GM06990 (cell line): ENCODE measurements around the gene STX2.
"Not testable (repeated sequence)": the region's sequence is repeated elsewhere in the genome, so short reads cannot be mapped to it uniquely, and the experiment has no call there.

ENCODE experiments used
- DNase-seq: peaks from one replicate; pipeline ENCODE4 v3.0.0-alpha.2; 2011; ENCODE audit not compliant: insufficient read length; ENCODE audit errors: extremely low read depth
- H3K27me3 ChIP-seq: replicated peaks from 2 replicates; pipeline ENCODE4 v1.6.0; 2011; ENCODE audit warnings: low read length; ENCODE audit not compliant: control insufficient read depth, insufficient read depth
- H3K36me3 ChIP-seq: 2 replicates; pipeline ENCODE4 v1.5.1; 2011; ENCODE audit warnings: low read length; ENCODE audit not compliant: control insufficient read depth, insufficient read depth
- H3K4me3 ChIP-seq: replicated peaks from 2 replicates; pipeline ENCODE4 v1.5.1; 2011; ENCODE audit warnings: low read depth, mild to moderate bottlenecking, control low read depth, low read length
- TF ChIP-seq, protein P1 (sequence below): IDR thresholded peaks from 2 replicates; pipeline ENCODE4 v1.5.1; 2011; ENCODE audit warnings: low read length, control low read depth, mild to moderate bottlenecking, inconsistent platforms; ENCODE audit not compliant: insufficient read depth, poor library complexity, severe bottlenecking

The STX2 gene

GRCh38 chr12:130860311-130860710, 21.3 kb upstream of the STX2 start:
- Histone ChIP-seq H3K27me3 (no peaks in the 10 kb centered on the region), H3K4me3 (no peak overlapping the region), H3K36me3 (no peaks in the 10 kb centered on the region)
- no peak for DNase-seq
- TF ChIP-seq, protein P1, sequence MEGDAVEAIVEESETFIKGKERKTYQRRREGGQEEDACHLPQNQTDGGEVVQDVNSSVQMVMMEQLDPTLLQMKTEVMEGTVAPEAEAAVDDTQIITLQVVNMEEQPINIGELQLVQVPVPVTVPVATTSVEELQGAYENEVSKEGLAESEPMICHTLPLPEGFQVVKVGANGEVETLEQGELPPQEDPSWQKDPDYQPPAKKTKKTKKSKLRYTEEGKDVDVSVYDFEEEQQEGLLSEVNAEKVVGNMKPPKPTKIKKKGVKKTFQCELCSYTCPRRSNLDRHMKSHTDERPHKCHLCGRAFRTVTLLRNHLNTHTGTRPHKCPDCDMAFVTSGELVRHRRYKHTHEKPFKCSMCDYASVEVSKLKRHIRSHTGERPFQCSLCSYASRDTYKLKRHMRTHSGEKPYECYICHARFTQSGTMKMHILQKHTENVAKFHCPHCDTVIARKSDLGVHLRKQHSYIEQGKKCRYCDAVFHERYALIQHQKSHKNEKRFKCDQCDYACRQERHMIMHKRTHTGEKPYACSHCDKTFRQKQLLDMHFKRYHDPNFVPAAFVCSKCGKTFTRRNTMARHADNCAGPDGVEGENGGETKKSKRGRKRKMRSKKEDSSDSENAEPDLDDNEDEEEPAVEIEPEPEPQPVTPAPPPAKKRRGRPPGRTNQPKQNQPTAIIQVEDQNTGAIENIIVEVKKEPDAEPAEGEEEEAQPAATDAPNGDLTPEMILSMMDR = no peak

- TF ChIP-seq, protein P1 = no peak
- no peak for DNase-seq
- no peaks in the 10 kb centered on the region for H3K27me3 ChIP-seq
- H3K4me3 ChIP-seq = no peak overlapping the region
- H3K36me3 ChIP-seq = no peaks in the 10 kb centered on the region
Measured at GRCh38 chr12:130859161-130859560, 20.1 kb upstream of the STX2 start.

GRCh38 chr12:130858084-130858483, 19.0 kb upstream of the STX2 start:
- H3K27me3 ChIP-seq = no peaks in the 10 kb centered on the region
- H3K36me3 ChIP-seq = no peaks in the 10 kb centered on the region
- no peak for DNase-seq
- TF ChIP-seq, protein P1 = no peak
- no peak overlapping the region for H3K4me3 ChIP-seq

DNA sequence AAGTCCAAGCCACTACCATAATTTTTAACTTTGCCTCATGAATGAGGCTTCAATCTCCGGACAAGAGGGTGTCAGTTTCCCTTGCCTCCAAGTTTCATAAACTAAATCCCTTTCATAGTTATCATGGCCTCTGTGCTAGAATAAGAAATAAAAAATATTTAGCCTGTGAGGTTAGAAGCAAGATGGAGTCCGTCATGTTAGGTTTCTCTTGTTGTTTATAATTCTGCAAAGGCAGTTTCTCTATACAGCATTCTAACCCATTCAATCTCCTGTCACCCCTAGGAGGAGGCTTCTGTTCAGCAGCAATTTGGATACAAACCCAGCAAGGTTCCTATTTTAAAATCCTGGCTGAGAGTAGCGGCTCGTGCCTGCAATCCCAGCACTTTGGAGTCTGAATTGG, 17.0 kb upstream of the STX2 start:
- no peak for DNase-seq
- Histone ChIP-seq H3K4me3 (no peak overlapping the region), H3K27me3 (no peaks in the 10 kb centered on the region), H3K36me3 (no peaks in the 10 kb centered on the region)
- TF ChIP-seq, protein P1 = no peak

DNA sequence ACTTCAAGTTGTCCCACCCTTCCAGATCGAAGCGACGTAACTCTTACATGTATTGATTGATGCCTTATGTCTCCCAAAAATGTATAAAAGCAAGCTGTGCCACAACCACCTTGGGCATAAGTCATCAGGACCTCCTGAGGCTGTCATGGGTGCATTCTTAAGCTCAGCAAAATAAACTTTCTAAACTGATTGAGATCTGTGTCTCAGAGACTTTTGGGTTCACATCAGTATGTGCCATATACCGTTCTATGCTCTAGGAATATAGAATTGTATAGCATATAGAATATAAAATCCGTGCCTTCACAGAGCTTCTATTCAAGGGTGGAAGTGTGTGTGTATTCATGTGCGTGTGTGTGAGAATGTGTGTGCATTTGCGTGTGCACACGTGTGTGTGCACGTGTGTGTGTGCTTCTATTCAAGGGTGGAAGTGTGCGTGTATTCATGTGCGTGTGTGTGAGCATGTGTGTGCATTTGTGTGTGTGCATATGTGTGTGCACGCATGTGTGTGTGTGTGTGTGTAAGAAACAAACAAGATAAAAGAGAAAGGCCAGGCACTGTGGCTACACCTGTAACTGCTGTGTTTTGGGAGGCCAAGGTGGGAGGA, 11.5 kb upstream of the STX2 start:
- Histone ChIP-seq H3K27me3 (no peaks in the 10 kb centered on the region), H3K4me3 (no peak overlapping the region), H3K36me3 (no peaks in the 10 kb centered on the region)
- TF ChIP-seq, protein P1 = no peak
- DNase-seq = no peak

DNA sequence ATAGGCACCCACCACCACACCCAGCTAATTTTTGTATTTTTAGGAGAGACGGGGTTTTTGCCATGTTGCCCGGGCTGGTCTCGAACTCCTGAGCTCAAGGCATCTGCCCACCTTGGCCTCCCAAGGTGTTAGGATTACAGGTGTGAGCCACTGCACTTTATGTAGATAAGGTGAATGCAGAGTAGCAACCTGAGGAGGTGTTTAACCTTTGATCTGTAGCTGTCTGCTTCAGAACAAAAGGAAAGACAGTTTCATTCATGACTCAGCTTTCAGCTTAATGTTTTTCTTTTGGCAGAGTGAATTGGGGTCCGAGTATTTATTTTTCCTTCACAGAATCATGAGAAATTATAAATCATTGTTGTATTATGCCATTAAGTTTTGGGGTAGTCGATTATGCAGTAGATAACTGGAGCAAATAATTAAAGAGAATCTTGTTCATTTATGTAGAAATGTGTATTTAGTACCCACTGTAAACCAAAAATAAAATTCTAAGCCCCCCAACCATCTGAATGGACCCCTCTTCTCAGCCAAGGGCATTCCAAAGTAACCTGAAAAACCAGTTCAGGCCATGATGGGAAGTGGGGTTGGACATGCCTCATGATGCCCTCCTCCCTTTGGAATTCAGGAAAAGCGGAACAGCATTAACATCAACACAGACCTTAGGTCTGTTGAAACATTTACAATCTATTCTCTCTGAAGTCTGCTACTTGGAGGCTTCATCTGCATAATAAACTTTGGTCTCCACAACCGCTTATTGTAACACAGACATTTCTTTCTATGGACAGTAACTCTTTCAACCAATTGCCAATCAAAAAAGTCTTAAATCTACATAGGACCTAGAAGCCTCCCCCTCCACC, 10.7 kb upstream of the STX2 start:
- Histone ChIP-seq H3K36me3 (no peaks in the 10 kb centered on the region), H3K27me3 (no peaks in the 10 kb centered on the region), H3K4me3 (no peak overlapping the region)
- no peak for DNase-seq
- TF ChIP-seq, protein P1 = no peak

GRCh38 chr12:130848785-130849305, 9.8 kb upstream of the STX2 start:
- not testable (repeated sequence) for H3K27me3 ChIP-seq, DNase-seq, H3K36me3 ChIP-seq, H3K4me3 ChIP-seq

DNA sequence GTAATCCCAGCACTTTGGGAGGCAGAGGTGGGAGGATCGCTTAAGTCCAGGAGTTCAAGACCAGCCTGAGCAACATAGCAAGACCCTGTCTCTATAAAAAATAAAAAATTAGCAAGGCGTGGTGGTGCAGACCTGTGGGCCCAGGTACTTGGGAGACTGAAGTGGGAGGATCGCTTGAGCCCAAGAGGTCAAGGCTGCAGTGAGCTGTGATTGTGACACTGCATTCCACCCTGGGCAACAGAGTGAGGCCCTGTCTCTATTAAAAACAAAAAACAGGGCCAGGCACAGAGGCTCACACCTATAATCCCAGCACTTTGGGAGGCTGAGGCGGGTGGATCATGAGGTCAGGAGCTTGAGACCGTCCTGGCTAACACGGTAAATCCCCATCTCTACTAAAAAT, 9.1 kb upstream of the STX2 start:
- H3K27me3 ChIP-seq = not testable (repeated sequence)

More for the DNA sequence above, 9.1 kb upstream of the STX2 start:
- not testable (repeated sequence) for H3K36me3 ChIP-seq, DNase-seq, H3K4me3 ChIP-seq
